Endothelial cell of hepatic sinusoid (primary cell): Measurements from ENCODE around the gene OGFOD3.

Experiments
- in situ Hi-C: cut with HindIII; loops from 2 replicates; pipeline ENCODE4 v1.10.0; 2017; ENCODE audit warnings: low sequenced_read_pairs

OGFOD3 gene

DNA sequence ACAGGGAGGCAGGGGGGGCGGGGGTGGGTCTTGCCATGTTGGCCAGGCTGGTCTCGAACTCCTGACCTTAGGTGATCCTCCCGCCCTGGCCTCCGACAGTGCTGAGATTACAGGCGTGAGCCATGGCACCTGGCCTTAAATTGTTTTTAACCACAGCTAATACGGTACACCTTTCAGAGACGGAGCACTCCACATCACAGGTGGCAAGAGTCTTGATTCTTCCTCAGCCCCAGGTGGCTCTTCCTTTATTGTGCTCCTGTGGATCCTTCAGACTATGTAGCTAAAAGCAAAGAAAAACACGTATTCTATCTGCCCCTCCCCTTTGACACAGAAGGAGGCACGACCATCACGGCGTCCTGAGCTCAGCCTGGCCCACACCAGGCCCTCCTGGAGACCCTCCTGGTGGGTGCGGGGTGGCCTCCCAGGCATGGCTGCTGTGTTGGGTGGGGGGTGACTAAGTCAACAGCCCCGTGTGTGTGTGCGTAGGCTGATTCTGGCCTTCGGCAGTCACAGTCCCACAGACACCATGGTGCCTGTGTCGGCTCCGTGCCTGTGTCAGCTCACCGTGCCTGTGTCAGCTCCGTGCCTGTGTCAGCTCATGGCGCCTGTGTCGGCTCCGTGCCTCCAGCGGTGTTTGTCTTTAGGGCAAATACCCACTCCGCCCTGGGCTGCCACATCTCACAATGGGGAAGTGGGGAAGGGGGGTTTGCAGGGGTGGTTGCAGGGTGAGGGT is 74.0 kb downstream of the OGFOD3 start:
- in situ Hi-C loops, result no loop called here

DNA sequence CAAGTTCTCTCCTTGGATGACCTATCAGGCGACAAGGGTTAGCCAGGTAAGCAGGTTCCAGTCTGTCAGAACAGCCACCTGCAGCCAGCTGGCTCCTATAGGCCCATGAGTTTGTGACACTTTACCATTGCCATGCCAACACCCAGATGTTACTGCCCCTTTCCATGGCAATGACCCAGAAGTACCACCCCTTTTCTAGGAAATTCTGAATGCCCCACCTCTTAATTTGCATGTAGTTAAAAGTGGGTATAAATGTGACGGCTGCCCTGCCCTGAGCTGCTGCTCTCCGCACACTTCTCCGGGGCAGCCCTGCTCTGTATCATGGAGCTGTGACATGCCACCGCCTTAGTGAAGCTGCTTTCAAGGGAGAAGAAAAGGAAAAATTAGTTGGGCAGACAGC is 74.8 kb downstream of the OGFOD3 start:
- in situ Hi-C loops, result no loop called here

DNA sequence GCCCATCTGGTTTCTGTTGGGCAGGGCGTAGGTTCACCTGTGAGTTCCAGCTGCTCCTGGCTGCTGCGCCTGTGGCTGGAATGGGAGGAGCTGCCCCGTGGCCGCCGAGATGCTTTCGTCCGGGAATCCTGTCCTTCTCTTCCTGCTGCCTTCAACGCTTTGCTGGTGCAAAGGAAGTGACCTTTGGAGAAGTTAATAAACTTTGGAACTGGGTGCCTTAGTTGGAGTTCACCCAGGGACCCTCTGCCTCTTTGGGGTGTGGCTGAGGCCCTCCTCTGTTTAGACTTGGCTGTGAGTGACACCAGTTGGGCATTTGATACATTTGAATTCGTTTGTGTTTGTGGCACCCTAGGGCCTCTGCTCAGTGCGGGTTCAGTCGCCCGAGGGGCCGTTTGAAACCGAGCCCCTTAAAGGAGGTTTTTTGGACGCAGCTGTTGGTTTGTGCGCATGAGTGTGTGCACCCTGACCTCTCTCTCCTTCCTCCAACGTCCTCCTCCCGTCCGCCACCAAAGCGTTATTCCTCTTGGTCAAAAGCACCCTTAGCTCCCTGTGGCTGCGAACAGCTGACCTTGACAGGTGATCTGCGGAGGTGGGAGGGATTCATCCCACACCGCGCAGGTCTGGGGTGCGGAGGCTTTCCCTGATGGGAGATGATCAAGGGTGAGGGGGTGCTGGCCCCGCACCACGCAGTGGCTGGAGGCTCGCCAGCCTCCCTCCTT is 75.9 kb downstream of the OGFOD3 start:
- in situ Hi-C loops, result no loop called here

DNA sequence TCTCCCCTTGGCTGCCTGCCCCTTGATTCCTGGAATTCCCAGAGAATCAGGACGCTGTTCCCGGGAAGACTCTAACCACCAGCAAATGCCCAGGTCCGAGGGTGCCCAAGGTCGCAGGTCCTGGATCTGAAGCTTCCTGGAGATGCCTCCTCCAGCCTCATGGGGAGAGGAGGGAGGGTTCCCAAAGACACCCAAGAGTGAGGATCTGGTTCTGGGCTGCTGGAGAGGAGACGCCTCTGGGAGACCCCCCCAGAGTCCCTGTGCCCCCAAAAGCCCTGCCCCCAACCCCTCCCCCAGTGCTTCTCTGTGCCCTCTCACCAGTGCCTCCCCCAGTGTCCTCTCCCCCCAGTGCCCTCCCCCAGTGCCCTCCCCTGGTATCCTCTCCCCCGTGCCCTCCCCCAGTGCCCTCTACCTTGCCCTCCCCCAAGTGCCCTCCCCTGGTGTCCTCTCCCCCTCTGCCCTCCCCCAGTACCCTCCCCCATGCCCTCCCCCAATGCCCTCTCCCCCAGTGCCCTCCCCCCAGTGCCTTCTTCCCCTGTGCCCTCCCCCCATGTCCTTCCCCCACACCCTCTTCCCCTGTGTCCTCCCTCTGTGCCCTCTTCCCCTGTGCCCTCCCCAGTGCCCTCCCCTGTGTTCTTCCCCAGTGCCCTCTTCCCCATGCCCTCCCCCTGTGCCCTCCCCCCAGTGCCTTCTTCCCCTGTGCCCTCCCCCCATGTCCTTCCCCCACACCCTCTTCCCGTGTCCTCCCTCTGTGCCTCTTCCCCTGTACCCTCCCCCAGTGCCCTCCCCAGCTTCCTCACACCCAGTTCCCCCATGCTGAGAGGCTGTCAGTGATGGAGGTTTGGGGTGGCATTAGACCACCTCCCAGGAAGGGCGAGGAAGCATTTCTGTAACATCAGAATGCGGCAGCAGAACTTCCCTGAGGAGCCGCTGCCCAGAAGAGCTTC is 78.5 kb downstream of the OGFOD3 start:
- in situ Hi-C loops, result loop anchor here (10.0 kb wide), 1 partner anchor 305 kb away; the partner anchor contains the start of genes DCXR and RAC3
